IPS DF 4.7 (cell line): ENCODE results near the gene ADCY10.
A peak's percentile ranks its signal among the peaks of the same experiment; 100 is the strongest.
"Not testable (repeated sequence)": the region's sequence is repeated elsewhere in the genome, so short reads cannot be mapped to it uniquely, and the experiment has no call there.

Experiments
- DNase-seq: peaks from one replicate; pipeline ENCODE4 v3.0.0-alpha.2; 2013; ENCODE audit warnings: low spot score; ENCODE audit errors: extremely low read depth

Gene ADCY10

DNA sequence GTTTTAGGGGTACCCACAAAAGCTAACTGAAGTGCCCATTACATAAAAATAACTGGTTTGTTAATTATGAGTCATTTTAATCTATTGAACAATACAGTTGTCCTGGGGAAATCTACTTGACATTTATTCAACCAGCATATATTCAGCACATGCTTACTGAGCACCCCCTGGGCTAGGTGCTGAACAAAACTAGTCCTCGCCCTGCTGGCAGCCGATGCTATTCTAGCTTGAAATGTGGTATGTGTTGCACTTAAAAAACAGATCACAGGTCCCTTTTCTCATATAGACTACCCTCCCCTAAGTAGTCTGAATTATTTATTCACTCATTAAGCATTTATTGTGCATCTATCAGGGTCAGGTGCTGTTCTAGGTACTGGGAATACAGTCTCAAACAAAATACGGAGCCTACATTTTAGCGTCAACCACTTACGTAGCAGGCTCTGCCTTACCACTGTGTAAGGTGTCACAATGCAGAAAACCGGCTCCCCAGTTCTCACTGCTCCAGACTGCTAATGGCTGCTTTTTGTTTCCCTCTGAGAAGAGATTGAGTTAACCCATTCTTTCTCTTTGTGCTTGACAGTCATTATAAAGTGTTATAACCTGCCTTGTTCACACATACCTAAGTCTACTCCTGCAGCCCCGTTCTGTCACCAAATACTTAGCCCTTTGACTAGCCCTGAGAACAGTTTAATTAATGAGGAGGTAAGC, 57.1 kb downstream of the ADCY10 start:
- DNase-seq: no peak

DNA sequence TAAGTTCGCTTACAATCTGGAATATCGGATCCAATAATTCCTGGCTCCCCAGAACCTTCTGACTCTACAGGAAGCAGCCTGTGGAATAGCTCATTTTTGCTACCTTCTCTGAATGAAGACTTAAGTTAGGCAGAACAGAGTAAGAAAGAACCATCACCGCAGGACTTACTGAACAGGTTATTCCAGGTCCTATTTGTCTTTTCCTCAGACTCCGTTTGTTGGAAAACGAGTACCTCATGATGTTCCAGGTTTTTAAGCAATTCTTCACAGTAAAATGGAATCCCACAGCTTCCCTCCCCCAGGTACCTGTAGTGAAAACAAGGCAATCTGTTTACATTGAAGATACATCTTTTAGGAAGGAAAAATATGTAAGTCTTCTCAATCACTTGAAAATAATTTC, 59.8 kb downstream of the ADCY10 start:
- DNase-seq: no peak

DNA sequence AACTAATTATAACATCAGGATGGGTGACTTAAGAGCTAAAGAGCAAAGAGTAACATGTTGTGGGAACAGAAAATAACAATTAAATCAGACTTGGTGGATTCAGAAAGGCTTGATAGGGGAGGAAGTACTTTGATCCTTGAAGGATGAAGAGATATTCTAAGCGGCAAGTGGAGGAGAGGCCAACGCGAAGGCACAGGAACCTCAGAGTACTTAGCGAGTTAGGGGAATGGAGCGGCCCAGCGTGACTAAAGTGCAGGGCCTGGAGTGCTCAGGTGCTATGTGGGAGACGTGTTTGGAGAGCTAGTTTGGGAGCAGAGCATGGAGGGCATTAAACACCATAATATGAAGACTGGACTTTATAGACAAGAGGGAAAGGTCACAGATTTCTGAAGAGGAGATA, 64.3 kb downstream of the ADCY10 start:
- no peak for DNase-seq

DNA sequence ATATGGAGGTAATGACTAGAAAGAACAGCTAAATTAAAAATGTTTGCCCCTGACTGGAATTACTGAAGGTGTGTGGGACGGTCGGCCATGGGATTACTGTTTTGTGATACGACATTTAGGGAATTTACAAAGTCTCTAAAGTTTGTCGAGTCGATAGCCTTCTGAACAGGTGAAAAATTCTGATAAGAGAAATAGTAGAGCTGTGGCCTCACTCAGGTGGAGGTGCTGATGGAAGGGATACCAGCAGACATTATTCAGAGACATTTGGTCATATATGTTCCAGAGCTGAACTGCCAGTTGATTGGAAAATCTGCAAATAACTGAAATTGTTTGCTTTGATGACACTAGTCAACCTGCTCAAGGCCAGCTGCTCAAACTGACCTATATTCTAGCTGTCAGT, 71.1 kb downstream of the ADCY10 start:
- no peak for DNase-seq

DNA sequence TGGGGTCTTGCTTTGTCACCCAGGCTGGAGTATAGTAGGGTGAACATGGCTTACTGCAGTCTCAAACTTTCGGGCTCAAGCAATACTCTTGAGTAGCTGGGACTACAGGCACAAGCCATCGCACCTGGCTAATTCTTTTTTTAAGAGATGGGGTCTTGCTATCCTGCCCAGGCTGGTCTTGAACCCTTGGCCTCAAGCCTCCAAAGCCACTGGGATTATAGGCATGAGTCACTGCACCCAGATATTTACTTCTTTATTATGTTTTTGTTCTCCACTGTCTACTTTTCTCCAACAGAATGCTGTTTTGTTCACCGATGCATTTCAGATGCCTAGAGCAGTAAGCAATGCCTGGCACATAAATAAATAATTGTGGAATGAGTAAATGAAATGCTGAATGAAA, 72.4 kb downstream of the ADCY10 start:
- DNase-seq: no peak

DNA sequence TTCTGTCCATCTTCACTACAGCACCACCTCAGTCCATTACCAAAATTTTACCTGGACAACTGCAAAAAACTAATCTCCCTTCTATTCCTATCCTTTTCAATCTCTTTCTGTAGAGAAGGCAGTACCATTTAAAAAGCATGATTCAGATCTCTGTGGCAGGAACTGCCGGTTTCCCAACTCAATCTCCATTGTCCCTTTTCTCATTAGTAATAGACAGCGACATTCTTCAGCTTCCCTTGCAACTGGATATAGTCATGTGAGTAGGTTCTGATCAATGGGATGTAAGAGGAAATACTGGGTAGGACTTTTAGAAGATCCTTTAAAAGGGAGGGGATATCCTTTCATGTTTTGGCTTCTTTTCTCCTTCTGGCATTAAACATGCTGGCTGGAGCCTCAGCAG, 74.9 kb downstream of the ADCY10 start:
- DNase-seq: no peak

DNA sequence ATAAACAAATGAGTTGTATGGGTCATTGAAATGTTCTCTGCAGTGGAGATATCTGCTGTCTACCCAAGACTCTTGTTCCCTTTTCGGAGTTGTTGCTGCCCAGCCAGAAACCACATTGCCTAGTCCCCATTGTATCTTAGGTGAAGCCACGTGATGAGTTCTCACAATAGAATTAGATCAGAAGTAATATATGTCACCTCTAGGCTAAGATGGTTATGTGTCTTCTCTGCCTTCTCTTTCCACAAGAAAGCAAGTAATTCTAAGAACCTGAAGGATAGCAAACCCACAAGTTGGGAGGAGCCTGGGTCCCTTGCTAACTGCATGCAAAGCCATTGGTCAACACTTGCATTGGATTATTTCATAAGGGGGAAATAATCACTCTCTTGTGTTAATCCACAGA, 76.6 kb downstream of the ADCY10 start:
- no peak for DNase-seq

DNA sequence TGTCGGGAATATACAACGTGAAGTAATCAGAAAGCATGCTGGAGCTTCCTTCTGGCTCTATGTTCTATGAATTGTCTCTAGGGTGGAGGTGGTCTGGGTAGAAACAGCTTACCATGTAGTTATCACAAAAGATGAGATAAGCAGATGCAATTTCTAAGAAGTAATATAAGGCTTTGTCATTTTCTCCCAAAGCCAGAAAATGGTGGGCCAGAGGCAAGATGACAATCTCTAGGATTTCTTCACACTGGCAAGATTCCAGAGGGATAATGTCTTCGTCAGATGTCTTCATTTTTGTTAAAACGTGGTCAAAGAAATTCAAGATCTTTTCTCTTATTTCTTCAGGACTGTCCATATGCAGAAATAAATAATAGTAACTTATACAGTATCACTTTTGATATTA, 77.7 kb downstream of the ADCY10 start:
- DNase-seq: no peak

DNA sequence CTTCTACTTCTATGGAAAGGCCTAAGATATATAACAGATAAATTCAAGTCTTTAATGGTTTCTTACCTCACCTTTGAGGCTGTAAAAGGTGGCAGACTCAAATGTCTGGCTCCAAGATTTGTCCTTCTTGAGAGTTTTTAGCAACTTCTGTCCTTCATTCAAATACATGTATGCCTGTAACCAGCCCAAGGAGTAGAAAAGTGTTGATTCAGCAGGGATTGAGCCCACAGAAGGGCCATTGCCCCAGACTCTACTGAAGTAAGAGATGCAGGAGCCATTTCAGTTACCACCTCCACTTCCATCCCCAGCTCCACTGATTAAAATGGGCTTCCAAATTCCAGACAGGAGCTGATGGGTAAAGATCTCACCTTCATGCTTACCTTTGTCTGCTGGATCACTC, 80.0 kb downstream of the ADCY10 start:
- no peak for DNase-seq

DNA sequence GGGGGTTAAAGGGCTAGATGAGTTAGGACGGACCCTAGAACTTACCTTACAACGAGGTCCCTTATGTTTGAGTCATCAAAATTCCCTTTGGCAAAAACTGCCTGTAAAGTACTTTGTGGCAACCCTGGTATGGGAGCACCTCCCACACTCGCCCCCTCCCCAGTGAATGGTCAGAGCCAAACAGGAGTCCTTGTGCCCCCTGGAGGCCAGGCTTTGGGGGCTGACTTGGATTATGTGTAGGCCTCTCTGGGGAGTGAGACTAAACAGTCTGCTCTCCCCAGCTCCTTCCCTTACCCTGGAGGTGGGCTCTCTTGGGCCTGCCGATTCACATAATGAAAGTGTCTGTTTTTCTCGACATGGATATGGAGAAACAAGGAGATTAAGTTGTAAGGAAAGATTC, 81.2 kb downstream of the ADCY10 start:
- DNase-seq: no peak

DNA sequence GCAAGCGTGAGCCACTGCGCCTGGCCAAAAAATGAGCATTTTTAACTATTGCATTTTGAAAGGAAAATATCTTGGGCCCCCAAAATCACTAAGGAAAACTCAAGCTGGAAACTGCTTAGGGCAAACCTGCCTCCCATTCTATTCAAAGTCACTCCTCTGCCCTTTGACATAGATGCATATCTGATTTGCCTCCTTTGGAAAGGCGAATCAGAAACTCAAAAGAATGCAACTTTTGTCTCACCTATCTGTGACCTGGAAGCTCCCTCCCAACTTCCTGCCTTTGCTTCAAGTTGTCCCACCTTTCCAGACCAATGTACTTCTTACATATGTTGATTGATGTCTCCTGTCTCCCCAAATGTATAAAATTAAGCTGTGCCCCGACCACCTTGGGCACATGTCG, 83.3 kb downstream of the ADCY10 start:
- DNase-seq: not testable (repeated sequence)

DNA sequence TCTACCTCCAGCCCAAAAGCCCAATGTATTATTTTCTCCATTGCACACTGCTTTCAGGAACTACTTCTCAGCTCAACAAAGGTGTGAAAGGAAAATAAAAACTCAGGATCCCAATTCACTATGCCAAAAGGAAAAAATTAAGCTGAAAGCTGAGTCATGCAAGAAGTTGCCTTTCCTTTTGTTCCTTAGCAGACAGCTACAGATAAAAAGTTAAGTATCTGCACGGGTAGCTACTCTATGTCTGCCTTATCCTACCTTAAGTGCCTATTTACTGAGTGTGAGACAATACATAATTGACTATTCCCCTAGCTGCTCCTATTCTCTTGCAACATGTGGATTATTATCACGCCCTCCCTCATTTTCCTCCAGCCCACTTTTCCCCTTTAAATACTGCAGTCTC, 84.1 kb downstream of the ADCY10 start:
- DNase-seq: no peak

DNA sequence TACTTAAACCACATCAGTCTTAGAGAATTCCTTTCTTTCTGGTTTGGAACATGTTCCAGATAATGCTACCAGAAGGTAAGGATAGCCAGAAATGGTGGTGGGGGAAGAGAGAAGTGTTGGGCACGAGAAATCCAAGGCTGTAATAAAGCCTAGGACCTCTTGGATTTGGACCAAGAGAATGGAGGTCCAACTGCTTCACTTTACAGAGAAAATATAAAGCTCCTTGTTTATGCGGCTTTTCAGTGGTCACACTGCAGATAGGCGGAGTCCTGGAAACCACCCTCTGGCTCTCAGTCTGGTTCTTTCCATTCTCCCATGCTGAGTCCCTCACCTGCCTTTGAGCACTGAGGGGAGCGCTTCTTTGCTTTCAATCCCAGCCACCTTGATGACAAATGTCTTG, 87.8 kb downstream of the ADCY10 start:
- DNase-seq: no peak

DNA sequence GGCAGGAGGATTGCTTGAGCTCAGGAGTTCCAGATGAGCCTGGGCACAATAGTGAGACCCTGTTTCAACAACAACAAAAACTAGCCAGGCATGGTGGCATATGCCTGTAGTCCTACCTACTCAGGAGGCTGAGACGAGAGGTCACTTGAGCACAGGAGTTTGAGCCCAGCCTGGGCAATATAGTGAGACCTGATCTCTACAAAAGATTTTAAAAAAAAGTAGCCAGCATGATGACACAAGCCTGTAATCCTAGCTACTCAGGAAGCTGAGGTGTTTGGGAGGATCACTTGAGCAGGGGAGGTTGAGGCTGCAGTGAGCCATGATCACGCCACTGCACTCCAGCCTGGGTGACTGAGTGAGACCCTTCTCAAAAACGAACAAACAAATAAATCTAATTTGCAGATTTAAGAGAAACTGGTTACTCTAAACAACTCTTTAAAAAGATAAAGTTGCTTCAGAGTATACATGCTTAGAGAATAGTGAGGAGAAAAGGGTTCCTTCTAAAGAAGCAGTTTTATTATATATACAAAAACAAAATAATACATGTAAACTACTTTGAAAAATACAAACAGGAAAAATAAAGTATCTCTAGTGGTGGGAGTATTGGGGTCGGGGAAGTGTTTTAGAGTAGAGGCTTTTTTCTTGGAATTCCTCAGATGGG, 88.4 kb downstream of the ADCY10 start:
- DNase-seq: no peak

DNA sequence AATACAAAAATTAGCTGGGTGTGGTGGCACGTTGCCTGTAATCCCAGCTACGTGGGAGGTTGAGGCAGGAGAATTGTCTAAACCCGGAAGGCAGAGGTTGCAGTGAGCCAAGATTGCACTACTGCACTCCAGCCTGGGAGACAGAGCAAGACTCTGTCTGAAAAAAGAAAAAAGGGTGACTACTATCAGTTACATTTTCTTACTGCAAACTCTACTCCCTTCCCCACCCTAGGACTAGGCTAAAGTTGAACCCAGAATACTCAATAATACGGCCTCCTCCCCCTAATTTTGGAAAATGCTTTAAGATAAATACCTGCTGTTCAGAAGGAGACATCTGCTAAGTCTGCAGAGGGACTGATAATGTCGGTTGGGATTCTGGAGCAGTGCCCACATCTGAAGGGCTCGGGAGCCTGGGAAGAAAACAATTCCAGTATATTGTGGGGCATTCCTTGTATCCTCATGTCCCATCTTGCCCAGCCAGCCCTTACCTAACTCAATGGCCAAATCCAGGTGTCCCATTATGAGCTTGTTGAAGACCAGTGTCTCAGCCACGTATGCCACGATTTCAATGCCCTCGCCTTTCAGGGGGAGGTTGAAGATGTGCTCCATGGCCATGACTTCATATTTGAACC, 89.7 kb downstream of the ADCY10 start:
- no peak for DNase-seq

DNA sequence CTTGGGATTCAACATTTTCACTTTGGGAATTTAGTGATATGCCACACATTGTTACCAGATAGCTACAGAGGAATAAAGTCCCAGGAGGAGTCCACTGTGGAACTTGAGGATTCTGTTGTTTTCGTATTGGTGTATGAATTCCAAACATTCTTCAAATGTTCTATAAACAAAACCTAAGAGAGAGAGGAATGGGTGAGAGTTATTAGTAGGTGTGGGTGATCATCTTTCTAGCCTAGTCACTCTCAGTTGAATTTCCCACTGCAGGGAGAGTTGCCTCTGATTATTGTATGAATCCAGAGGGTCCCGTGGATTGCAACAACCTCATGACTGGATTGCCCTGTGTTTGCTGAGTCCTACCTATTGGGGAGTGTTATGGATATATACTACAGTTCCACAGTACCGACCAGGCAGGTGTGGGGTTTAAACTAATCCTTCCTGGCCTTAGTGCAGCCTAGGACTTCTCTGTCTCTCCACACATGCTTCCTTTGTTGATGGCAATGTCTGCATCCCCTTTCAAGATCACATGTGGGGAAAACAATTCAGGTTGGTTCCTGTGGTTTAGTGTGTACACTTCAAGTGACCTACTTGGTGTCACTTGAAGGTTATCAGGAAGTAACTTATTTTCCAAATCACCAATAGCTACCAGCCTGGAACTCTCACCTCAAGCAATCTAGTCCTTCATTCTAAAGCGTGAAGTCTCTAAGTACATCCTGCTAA, 91.8 kb downstream of the ADCY10 start:
- no peak for DNase-seq

DNA sequence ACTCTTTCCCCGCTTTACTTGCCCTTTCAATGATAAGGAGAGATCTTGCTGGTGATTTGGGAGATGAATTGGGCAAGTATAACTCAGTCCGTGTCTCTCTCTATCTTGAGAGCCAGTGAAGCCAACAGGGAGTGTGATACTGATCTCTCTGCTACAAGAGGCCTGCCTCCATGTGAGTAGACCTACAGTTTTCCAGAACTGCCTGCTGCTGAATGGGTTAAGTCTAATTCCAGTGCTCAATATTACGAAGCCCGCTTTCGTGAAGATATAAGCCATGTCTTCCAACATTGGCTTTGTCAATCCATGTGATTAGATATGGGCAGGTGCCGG, 92.6 kb downstream of the ADCY10 start:
- no peak for DNase-seq

DNA sequence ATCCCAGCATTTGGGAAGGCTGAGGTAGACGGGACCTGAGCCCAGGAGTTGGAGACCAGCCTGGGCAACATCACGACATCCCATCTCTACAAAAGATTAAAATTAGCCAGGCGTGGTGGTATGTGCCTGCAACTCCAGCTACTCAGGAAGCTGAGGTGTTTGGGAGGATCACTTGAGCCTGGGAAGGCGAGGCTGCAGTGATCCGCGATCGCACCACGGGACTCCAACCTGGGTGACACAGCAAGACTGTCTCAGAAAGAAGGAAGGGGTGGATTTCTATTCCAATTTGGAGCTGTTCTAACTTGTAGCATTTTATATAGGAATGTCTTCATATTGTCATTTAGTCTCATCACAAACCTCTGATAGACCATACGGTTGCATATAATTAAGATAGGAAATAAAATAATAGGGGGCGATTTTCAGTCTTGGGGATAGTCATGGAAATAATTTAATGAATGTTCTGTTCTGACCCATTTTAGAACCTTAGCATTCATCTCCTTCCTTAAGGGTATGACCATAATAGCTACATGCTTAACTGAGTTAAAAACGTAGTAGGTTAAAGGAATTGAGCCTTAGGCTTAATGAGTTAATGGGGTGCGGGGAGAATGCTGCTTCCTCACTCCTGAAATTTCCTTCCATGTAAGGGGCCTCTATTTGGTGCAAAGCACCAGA, 93.1 kb downstream of the ADCY10 start:
- no peak for DNase-seq

DNA sequence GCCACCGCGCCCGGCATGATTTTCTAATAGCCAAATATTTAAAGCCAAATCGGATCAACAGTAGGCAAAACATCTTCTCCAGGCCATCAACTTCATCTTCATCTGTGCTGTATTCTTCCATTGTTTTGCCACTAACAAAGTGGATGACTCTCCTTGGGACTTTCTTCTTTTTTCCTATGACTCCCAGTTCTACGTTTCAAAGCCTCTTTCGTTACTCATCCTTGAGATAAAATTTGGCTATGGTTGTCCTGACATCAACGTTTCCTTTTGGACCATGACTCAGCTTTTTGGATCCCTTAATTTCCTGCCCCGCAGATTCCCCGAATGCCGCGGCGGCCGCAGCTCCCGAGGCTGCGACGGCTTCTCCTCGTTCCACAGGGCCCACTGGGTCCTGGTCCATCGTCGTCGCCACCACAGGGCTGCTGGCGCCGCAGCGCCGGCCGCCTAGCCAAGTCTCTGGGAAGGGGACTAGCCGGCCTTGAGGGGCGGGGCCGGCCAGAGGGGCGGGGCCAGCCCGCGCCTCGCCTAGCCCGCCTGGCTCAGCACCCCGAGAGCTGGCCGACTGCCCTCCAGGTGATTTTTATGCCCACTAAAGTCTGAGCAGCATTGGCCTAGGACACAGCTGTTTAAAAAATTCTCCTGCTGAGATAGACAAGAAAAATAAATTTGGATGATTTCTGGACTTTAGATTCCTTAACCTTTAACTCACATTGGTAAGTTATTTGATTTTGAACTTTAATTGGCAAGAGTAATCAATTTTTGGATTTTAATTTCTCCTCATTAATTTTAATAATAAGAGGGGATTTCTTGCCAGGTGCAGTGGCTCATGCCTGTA, 93.9 kb downstream of the ADCY10 start:
- DNase-seq: peak; percentile 53

DNA sequence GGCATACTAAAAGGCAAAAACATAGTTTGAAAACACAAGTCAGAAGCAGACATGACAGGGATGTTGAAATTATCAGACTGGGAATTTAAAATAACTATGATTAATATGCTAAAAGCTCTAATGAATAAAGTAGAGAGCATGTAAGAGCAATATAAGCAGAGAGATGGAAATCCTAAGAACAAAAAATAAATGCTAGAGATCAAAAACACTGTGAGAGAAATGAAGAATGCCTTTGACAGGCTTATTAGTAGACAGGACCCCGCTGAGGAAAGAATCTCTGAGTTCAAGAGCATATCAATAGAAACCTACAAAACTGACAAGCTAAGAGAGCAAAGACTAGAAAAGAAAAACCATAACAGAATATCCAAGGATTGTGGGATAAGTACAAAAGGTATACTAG, 98.3 kb downstream of the ADCY10 start:
- DNase-seq: no peak

DNA sequence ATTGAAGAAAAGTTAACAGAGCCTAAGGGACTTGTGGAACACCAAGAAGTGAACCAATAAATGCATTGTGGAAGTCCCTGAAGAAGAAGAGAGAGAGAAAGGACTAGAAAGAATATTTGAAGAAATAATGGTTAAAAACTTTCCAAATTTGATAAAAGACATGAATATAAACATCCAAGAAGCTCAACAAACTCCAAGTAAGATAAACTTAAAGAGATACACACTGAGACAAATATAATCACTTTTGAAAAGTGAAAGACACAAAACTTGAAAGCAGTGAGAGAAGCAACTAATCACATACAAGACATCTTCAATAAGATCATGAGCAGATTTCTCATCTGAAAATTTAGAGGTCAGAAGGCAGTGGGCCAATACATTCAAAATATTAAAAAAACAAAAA, 101.0 kb downstream of the ADCY10 start:
- no peak for DNase-seq
